SK-N-SH treated with all-trans-retinoic acid at 6 μM for 48 hours (cell line): ENCODE data around the gene HERC2.

Source experiments
- ARNTL ChIP-seq: fragments of 450-650 bp; formaldehyde crosslinking; IDR thresholded peaks from 2 replicates; pipeline ENCODE4 v1.5.0; 2020; ENCODE audit warnings: low read depth, mild to moderate bottlenecking, moderate library complexity, borderline replicate concordance
- BACH2 ChIP-seq: fragments of 250-450 bp; sonication (Bioruptor Pico); IDR thresholded peaks from 2 replicates; pipeline ENCODE4 v1.9.0; 2021; ENCODE audit warnings: mild to moderate bottlenecking, borderline replicate concordance
- CSDC2 ChIP-seq: fragments of 250-450 bp; sonication (Bioruptor Pico); IDR thresholded peaks from 2 replicates; pipeline ENCODE4 v1.5.0; 2020; ENCODE audit warnings: mild to moderate bottlenecking, moderate library complexity
- ISL1 ChIP-seq: fragments of 250-450 bp; sonication (Bioruptor Pico); IDR thresholded peaks from 2 replicates; pipeline ENCODE4 v2.1.2; 2022; ENCODE audit warnings: mild to moderate bottlenecking, moderate library complexity
- OSR1 ChIP-seq: fragments of 250-450 bp; sonication (Bioruptor Pico); IDR thresholded peaks from 2 replicates; pipeline ENCODE4 v1.8.0; 2022; ENCODE audit warnings: moderate library complexity, mild to moderate bottlenecking, inconsistent platforms
- PATZ1 ChIP-seq: fragments of 250-450 bp; sonication (Bioruptor Pico); IDR thresholded peaks from 2 replicates; pipeline ENCODE4 v1.8.0; 2020; ENCODE audit warnings: mild to moderate bottlenecking, moderate library complexity, borderline replicate concordance
- RARB ChIP-seq: fragments of 250-450 bp; sonication (Bioruptor Pico); IDR thresholded peaks from 2 replicates; pipeline ENCODE4 v1.8.0; 2021; ENCODE audit warnings: mild to moderate bottlenecking, moderate library complexity
- ZC3H10 ChIP-seq: fragments of 250-450 bp; sonication (Bioruptor Pico); IDR thresholded peaks from 2 replicates; pipeline ENCODE4 v1.5.1; 2021; ENCODE audit warnings: mild to moderate bottlenecking, moderate library complexity
- ZFP30 ChIP-seq: fragments of 450-650 bp; formaldehyde crosslinking; IDR thresholded peaks from 2 replicates; pipeline ENCODE4 v1.5.0; 2022; ENCODE audit warnings: mild to moderate bottlenecking, moderate library complexity
- ZNF565 ChIP-seq: fragments of 450-650 bp; formaldehyde crosslinking; conservative IDR thresholded peaks from 2 replicates; pipeline ENCODE4 v1.5.0; 2020; ENCODE audit warnings: low read depth, mild to moderate bottlenecking, moderate library complexity
- ZNF8 ChIP-seq: fragments of 450-650 bp; formaldehyde crosslinking; IDR thresholded peaks from 2 replicates; pipeline ENCODE4 v1.5.0; 2020; ENCODE audit warnings: mild to moderate bottlenecking, moderate library complexity
- TF ChIP-seq, protein P1 (sequence below): fragments of 250-450 bp; sonication (Bioruptor Pico); IDR thresholded peaks from 2 replicates; pipeline ENCODE4 v1.5.0; 2020; ENCODE audit warnings: mild to moderate bottlenecking, moderate library complexity
- TF ChIP-seq, protein P2 (sequence below): fragments of 250-450 bp; sonication (Bioruptor Pico); IDR thresholded peaks from 2 replicates; pipeline ENCODE4 v1.8.0; 2021; ENCODE audit warnings: low read depth, mild to moderate bottlenecking, moderate library complexity, borderline replicate concordance

DNA sequence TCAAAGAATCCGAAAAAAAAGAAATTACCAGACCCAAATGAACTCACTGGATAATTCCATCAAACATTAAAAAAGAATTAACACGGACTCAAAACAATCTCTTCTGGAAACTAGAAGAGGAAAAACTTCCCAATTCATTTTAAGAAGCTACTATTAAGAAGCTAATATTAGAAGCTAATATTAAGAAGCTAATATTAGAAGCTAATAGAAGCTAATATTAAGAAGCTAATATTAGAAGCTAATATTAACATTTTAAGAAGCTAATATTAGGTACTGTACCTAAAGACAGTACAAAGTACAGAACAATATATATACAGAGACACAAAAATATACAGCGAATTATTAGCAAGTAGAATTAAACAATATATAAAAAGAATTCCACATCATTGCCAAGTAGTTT, 35.9 kb downstream of the HERC2 start:
- TF ChIP-seq, protein P1, sequence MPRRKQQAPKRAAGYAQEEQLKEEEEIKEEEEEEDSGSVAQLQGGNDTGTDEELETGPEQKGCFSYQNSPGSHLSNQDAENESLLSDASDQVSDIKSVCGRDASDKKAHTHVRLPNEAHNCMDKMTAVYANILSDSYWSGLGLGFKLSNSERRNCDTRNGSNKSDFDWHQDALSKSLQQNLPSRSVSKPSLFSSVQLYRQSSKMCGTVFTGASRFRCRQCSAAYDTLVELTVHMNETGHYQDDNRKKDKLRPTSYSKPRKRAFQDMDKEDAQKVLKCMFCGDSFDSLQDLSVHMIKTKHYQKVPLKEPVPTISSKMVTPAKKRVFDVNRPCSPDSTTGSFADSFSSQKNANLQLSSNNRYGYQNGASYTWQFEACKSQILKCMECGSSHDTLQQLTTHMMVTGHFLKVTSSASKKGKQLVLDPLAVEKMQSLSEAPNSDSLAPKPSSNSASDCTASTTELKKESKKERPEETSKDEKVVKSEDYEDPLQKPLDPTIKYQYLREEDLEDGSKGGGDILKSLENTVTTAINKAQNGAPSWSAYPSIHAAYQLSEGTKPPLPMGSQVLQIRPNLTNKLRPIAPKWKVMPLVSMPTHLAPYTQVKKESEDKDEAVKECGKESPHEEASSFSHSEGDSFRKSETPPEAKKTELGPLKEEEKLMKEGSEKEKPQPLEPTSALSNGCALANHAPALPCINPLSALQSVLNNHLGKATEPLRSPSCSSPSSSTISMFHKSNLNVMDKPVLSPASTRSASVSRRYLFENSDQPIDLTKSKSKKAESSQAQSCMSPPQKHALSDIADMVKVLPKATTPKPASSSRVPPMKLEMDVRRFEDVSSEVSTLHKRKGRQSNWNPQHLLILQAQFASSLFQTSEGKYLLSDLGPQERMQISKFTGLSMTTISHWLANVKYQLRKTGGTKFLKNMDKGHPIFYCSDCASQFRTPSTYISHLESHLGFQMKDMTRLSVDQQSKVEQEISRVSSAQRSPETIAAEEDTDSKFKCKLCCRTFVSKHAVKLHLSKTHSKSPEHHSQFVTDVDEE (CRISPR knock-in tag) = no peak
- TF ChIP-seq, protein P2, sequence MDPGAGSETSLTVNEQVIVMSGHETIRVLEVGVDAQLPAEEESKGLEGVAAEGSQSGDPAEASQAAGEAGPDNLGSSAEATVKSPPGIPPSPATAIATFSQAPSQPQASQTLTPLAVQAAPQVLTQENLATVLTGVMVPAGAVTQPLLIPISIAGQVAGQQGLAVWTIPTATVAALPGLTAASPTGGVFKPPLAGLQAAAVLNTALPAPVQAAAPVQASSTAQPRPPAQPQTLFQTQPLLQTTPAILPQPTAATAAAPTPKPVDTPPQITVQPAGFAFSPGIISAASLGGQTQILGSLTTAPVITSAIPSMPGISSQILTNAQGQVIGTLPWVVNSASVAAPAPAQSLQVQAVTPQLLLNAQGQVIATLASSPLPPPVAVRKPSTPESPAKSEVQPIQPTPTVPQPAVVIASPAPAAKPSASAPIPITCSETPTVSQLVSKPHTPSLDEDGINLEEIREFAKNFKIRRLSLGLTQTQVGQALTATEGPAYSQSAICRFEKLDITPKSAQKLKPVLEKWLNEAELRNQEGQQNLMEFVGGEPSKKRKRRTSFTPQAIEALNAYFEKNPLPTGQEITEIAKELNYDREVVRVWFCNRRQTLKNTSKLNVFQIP (CRISPR knock-in tag) = no peak
- no peak for TF ChIP-seq PATZ1 (CRISPR knock-in tag)
- no peak for TF ChIP-seq BACH2 (CRISPR knock-in tag)
- TF ChIP-seq RARB (CRISPR knock-in tag) = no peak
- TF ChIP-seq ZNF565 = no peak
- no peak for TF ChIP-seq ISL1 (CRISPR knock-in tag)
- TF ChIP-seq ZC3H10 (CRISPR knock-in tag) = no peak
- TF ChIP-seq ARNTL = no peak
- TF ChIP-seq ZFP30 (CRISPR knock-in tag) = no peak
- TF ChIP-seq ZNF8 (CRISPR knock-in tag) = no peak
- no peak for TF ChIP-seq OSR1
- TF ChIP-seq CSDC2 (CRISPR knock-in tag) = no peak
